HEK293 (cell line): Measurements from ENCODE around the gene BTBD10.

Experiments used
- CTCF ChIA-PET: fragments of 350-600 bp; formaldehyde crosslinking; extraction: SDS; loops from one replicate; lab custom pipeline; 2021; ENCODE audit warnings: antibody characterized with exemption; lab: Yijun Ruan, JAX
- POLR2A ChIA-PET: fragments of 300-600 bp; formaldehyde crosslinking; extraction: SDS; loops from one replicate; lab custom pipeline; 2020; ENCODE audit warnings: antibody characterized with exemption, inconsistent platforms; lab: Yijun Ruan, JAX
- H3K27ac ChIP-seq: fragments of 200-500 bp; sonication (Bioruptor generic); 2 replicates; pipeline ENCODE4 v1.5.1; 2014; ENCODE audit warnings: low read depth, low read length, control low read depth, inconsistent platforms; ENCODE audit errors: extremely low read depth
- H3K36me3 ChIP-seq, 2 experiments: fragments of 200-500 bp in 1 of 2; sonication (Bioruptor generic) in 1 of 2; 1 replicate in 1 of 2; 2 replicates in 1 of 2; pipeline ENCODE4 v1.5.1; 2014 to 2017; ENCODE audit warnings: inconsistent platforms in 2 of 2, low read length in 2 of 2; ENCODE audit not compliant: control insufficient read depth in 2 of 2, insufficient read depth in 1 of 2
- H3K4me1 ChIP-seq: fragments of 200-500 bp; sonication (Bioruptor generic); 2 replicates; pipeline ENCODE4 v1.5.1; 2014; ENCODE audit warnings: mild to moderate bottlenecking, low read length, inconsistent platforms; ENCODE audit not compliant: control insufficient read depth, insufficient read depth
- H3K4me3 ChIP-seq: 2 replicates; pipeline ENCODE4 v1.5.1; 2011; ENCODE audit warnings: low read depth, mild to moderate bottlenecking, control low read depth, low read length, moderate library complexity
- H3K9me3 ChIP-seq: fragments of 200-500 bp; sonication (Bioruptor generic); 2 replicates; pipeline ENCODE4 v1.5.1; 2014; ENCODE audit warnings: low read depth, low read length, inconsistent platforms; ENCODE audit not compliant: control insufficient read depth, insufficient read depth
- ELK4 ChIP-seq: IDR thresholded peaks from 2 replicates; pipeline ENCODE4 v1.6.1; 2011; ENCODE audit warnings: mild to moderate bottlenecking, low read depth, low read length, borderline replicate concordance
- PRDM2 ChIP-seq: fragments of 450-650 bp; formaldehyde crosslinking; IDR thresholded peaks from 2 replicates; pipeline ENCODE4 v1.5.1; 2016; ENCODE audit warnings: missing biosample characterization, missing genetic modification characterization, borderline replicate concordance
- ZNF169 ChIP-seq: fragments of 450-650 bp; formaldehyde crosslinking; IDR thresholded peaks from 2 replicates; pipeline ENCODE4 v1.5.1; 2016; ENCODE audit warnings: missing biosample characterization, missing genetic modification characterization
- ZNF398 ChIP-seq: fragments of 450-650 bp; formaldehyde crosslinking; IDR thresholded peaks from 2 replicates; pipeline ENCODE4 v1.5.1; 2017; ENCODE audit warnings: missing biosample characterization, missing genetic modification characterization
- ZNF416 ChIP-seq: fragments of 450-650 bp; formaldehyde crosslinking; IDR thresholded peaks from 2 replicates; pipeline ENCODE4 v1.5.1; 2016; ENCODE audit warnings: missing biosample characterization, missing genetic modification characterization
- ZNF558 ChIP-seq: fragments of 450-650 bp; formaldehyde crosslinking; IDR thresholded peaks from 2 replicates; pipeline ENCODE4 v1.5.1; 2016; ENCODE audit warnings: missing biosample characterization, missing genetic modification characterization
- ZNF621 ChIP-seq: fragments of 450-650 bp; formaldehyde crosslinking; IDR thresholded peaks from 2 replicates; pipeline ENCODE4 v1.5.1; 2017; ENCODE audit warnings: missing biosample characterization, missing genetic modification characterization
- ZNF624 ChIP-seq: fragments of 450-650 bp; formaldehyde crosslinking; IDR thresholded peaks from 2 replicates; pipeline ENCODE4 v1.5.1; 2017; ENCODE audit warnings: missing biosample characterization, missing genetic modification characterization
- ZNF658 ChIP-seq: fragments of 450-650 bp; formaldehyde crosslinking; IDR thresholded peaks from 2 replicates; pipeline ENCODE4; 2016; ENCODE audit warnings: missing biosample characterization, missing genetic modification characterization
- ZXDB ChIP-seq: fragments of 450-650 bp; formaldehyde crosslinking; IDR thresholded peaks from 2 replicates; pipeline ENCODE4 v1.5.1; 2016; ENCODE audit warnings: missing biosample characterization, missing genetic modification characterization

The BTBD10 gene

GRCh38 chr11:13388741-13389140 is 74.3 kb downstream of the BTBD10 start:
- H3K36me3 ChIP-seq: peaks cover 0 to 50% of the 10 kb centered on the region in 2 experiments; a peak in 1 of 3 replicates

More at GRCh38 chr11:13388741-13389140, 74.3 kb downstream of the BTBD10 start:
- POLR2A ChIA-PET: no interaction called here
- no peak overlapping the region for H3K4me3 ChIP-seq
- no peak overlapping the region for H3K27ac ChIP-seq
- no peaks in the 10 kb centered on the region for H3K4me1 ChIP-seq
- TF ChIP-seq ZNF398 (tag by site-specific recombination) (no peak), ZNF416 (tag by site-specific recombination) (no peak), ZXDB (tag by site-specific recombination) (no peak), ZNF169 (no peak), ZNF558 (no peak), ZNF624 (tag by site-specific recombination) (no peak), ELK4 (no peak), PRDM2 (tag by site-specific recombination) (no peak), ZNF621 (no peak), ZNF658 (tag by site-specific recombination) (no peak)
- TF ChIP-seq, all 188 proteins: peak for 0
- no peaks in the 10 kb centered on the region for H3K9me3 ChIP-seq
- CTCF ChIA-PET: interaction anchor here (0.9 kb wide), 1 partner anchor 79 kb away, joined by 3 read pairs; no protein-coding TSS in a partner anchor
